A549 (cell line): ENCODE data around the gene SLC6A16.

Experiments
- MAFK ChIP-seq: fragments of 450-650 bp; IDR thresholded peaks from 2 replicates; pipeline ENCODE4 v1.6.1; 2014; ENCODE audit not compliant: partially characterized antibody
- TF ChIP-seq, protein P1 (sequence below): fragments of >200 bp; sonication (Bioruptor Twin); formaldehyde crosslinking; IDR thresholded peaks from 3 replicates; pipeline ENCODE4 v1.5.1; 2016
- TF ChIP-seq, protein P2 (sequence below): fragments of 450-650 bp; IDR thresholded peaks from 2 replicates; pipeline ENCODE4 v1.6.1; 2014; ENCODE audit warnings: antibody characterized with exemption

DNA sequence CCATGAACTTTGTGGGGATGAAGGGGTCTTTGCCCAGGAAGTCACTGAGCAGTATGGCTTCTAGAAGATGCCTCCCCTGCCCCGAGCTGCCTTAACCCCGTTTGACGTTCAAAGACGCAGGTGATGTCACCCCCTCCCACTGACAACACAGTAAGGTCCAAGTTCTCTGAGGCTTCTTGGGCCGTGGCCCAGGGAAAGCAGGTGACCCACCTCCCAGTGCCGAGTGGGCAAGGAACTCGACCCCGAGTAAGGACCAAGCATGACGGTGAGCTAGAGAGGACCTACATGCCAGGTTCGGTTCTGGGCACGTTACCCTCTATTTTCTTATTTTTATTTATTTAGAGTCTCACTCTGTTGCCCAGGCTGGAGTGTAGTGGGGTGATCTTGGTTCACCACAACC lies 81.3 kb downstream of the SLC6A16 start:
- TF ChIP-seq MAFK = no peak
- TF ChIP-seq, protein P1, sequence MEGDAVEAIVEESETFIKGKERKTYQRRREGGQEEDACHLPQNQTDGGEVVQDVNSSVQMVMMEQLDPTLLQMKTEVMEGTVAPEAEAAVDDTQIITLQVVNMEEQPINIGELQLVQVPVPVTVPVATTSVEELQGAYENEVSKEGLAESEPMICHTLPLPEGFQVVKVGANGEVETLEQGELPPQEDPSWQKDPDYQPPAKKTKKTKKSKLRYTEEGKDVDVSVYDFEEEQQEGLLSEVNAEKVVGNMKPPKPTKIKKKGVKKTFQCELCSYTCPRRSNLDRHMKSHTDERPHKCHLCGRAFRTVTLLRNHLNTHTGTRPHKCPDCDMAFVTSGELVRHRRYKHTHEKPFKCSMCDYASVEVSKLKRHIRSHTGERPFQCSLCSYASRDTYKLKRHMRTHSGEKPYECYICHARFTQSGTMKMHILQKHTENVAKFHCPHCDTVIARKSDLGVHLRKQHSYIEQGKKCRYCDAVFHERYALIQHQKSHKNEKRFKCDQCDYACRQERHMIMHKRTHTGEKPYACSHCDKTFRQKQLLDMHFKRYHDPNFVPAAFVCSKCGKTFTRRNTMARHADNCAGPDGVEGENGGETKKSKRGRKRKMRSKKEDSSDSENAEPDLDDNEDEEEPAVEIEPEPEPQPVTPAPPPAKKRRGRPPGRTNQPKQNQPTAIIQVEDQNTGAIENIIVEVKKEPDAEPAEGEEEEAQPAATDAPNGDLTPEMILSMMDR = no peak
- TF ChIP-seq, protein P2, sequence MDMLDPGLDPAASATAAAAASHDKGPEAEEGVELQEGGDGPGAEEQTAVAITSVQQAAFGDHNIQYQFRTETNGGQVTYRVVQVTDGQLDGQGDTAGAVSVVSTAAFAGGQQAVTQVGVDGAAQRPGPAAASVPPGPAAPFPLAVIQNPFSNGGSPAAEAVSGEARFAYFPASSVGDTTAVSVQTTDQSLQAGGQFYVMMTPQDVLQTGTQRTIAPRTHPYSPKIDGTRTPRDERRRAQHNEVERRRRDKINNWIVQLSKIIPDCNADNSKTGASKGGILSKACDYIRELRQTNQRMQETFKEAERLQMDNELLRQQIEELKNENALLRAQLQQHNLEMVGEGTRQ = no peak
